K562 (cell line): ENCODE measurements around the gene KCNA1. TPM values are rescaled to one million over a fixed set of nuclear protein-coding genes. Genes with fewer than 3 reads are reported as not detected.

Experiments
- ATAC-seq: fragments of 200-7000 bp; cut with Tn5 transposase; 3 replicates; pipeline ENCODE4 v1.9.1; 2020; ENCODE audit warnings: moderate library complexity
- BruUV-seq: library from RNA; stranded (reverse); fragments of 400-500 nt; replicated peaks from 2 replicates; lab custom pipeline; 2021; lab: Mats Ljungman, UMichigan
- CTCF ChIA-PET: fragments of 300-600 bp; formaldehyde crosslinking; extraction: SDS; loops from one replicate; lab custom pipeline; 2021; ENCODE audit warnings: low intra/inter-chr PET ratio; lab: Yijun Ruan, JAX
- POLR2A ChIA-PET: fragments of 300-600, 350-650 bp; sonication (Branson Sonifier 250); formaldehyde crosslinking; extraction: SDS; loops from one replicate; lab custom pipeline; 2021; ENCODE audit warnings: antibody characterized with exemption, inconsistent platforms; lab: Yijun Ruan, JAX
- DNase-seq, 4 experiments: peaks; one replicate each; pipeline versions ENCODE4 v3.0.0 to v3.0.0-alpha.2; 2011 to 2018; ENCODE audit warnings: low spot score in 3 of 4, mixed read lengths in 3 of 4; ENCODE audit errors: extremely low read depth in 1 of 4
- FAIRE-seq: peaks from 2 replicates; lab custom pipeline; 2011; peaks lifted over from hg19 to GRCh38; lab: Jason Lieb, UNC
- H2AFZ ChIP-seq: 2 replicates; pipeline ENCODE4 v1.6.0; 2011; ENCODE audit warnings: low read depth, low read length, control low read depth, inconsistent platforms
- H3K27ac ChIP-seq: fragments of 200-600 bp; 3 replicates; pipeline ENCODE4 v1.8.0; 2011; ENCODE audit warnings: low read depth, mild to moderate bottlenecking, control low read depth, inconsistent platforms, low read length, moderate library complexity, mixed read lengths; ENCODE audit errors: extremely low read depth
- H3K27me3 ChIP-seq, 2 experiments: fragments of 300-600 bp in 1 of 2; 2 replicates in 1 of 2; 3 replicates in 1 of 2; pipeline versions ENCODE4 v1.6.0 to v1.8.0; 2011; ENCODE audit warnings: inconsistent platforms in 2 of 2, low read length in 2 of 2, mild to moderate bottlenecking in 1 of 2, mixed read lengths in 1 of 2, moderate library complexity in 1 of 2; ENCODE audit not compliant: control insufficient read depth in 2 of 2, insufficient read depth in 2 of 2
- H3K36me3 ChIP-seq: fragments of 300-600 bp; 3 replicates; pipeline ENCODE4 v1.8.0; 2011; ENCODE audit warnings: mild to moderate bottlenecking, low read length, inconsistent platforms; ENCODE audit not compliant: control insufficient read depth, insufficient read depth
- H3K4me1 ChIP-seq, 2 experiments: fragments of 200-600 bp in 1 of 2; replicated peaks in 1 of 2; 2 replicates in 1 of 2; 3 replicates in 1 of 2; pipeline versions ENCODE4 v1.5.1 to v1.8.0; 2011; ENCODE audit warnings: inconsistent platforms in 2 of 2, low read length in 2 of 2, mild to moderate bottlenecking in 1 of 2, mixed read lengths in 1 of 2, moderate library complexity in 1 of 2; ENCODE audit not compliant: control insufficient read depth in 2 of 2, insufficient read depth in 2 of 2
- H3K4me2 ChIP-seq: 2 replicates; pipeline ENCODE4 v1.6.1; 2011; ENCODE audit warnings: low read length, control low read depth, inconsistent platforms, mixed read lengths; ENCODE audit not compliant: insufficient read depth
- H3K4me3 ChIP-seq: fragments of 200-600 bp; sonication (generic), shearing (Covaris generic); 2 replicates; pipeline ENCODE4 v1.5.1; 2016; ENCODE audit warnings: control low read depth, inconsistent platforms
- H3K79me2 ChIP-seq: fragments of 200-600 bp; 3 replicates; pipeline ENCODE4 v1.8.0; 2011; ENCODE audit warnings: low read length, inconsistent platforms; ENCODE audit not compliant: control insufficient read depth, insufficient read depth
- H3K9ac ChIP-seq, 2 experiments: 2 replicates each; pipeline versions ENCODE4 v1.6.0 to v1.6.1; 2011; ENCODE audit warnings: low read depth in 2 of 2, low read length in 2 of 2, control low read depth in 1 of 2, inconsistent platforms in 1 of 2, mild to moderate bottlenecking in 1 of 2, mixed read lengths in 1 of 2; ENCODE audit not compliant: insufficient read depth in 1 of 2
- H3K9me1 ChIP-seq: one replicate; pipeline ENCODE4 v1.6.0; 2011; ENCODE audit warnings: inconsistent platforms, mild to moderate bottlenecking, low read length, moderate library complexity; ENCODE audit not compliant: control insufficient read depth, insufficient read depth
- H3K9me3 ChIP-seq: replicated peaks from 2 replicates; pipeline ENCODE4 v1.5.1; 2011; ENCODE audit warnings: low read depth, low read length, inconsistent platforms; ENCODE audit not compliant: control insufficient read depth, insufficient read depth
- H4K20me1 ChIP-seq: replicated peaks from 2 replicates; pipeline ENCODE4 v1.6.1; 2011; ENCODE audit warnings: low read length, inconsistent platforms, mixed read lengths; ENCODE audit not compliant: control insufficient read depth, insufficient read depth
- AFF1 ChIP-seq, 2 experiments: fragments of 450-650 bp; IDR thresholded peaks; 2 replicates each; pipeline ENCODE4 v1.6.1; 2018; ENCODE audit warnings: mild to moderate bottlenecking in 2 of 2, low read depth in 1 of 2; ENCODE audit not compliant: partially characterized antibody in 2 of 2
- ILF3 ChIP-seq: fragments of 450-650 bp; IDR thresholded peaks from 2 replicates; pipeline ENCODE4 v1.6.1; 2018; ENCODE audit warnings: antibody characterized with exemption, mild to moderate bottlenecking, moderate library complexity, borderline replicate concordance
- IRF1 ChIP-seq: sonication (generic); formaldehyde crosslinking; IDR thresholded peaks from 2 replicates; pipeline ENCODE4 v1.8.0; 2022; ENCODE audit warnings: missing genetic modification reagents, mild to moderate bottlenecking, borderline replicate concordance
- RBFOX2 ChIP-seq: fragments of 200-400 bp; formaldehyde crosslinking; IDR thresholded peaks from 2 replicates; pipeline ENCODE4 v1.6.1; 2017; ENCODE audit warnings: low read depth, mild to moderate bottlenecking, low read length, moderate library complexity
- SMARCB1 ChIP-seq: IDR thresholded peaks from 2 replicates; pipeline ENCODE4 v1.6.1; 2011; ENCODE audit warnings: improper control_type of control experiment, low read depth; ENCODE audit not compliant: insufficient read length
- U2AF1 ChIP-seq: fragments of 200-400 bp; formaldehyde crosslinking; optimal IDR thresholded peaks from 2 replicates; pipeline ENCODE3; 2017; ENCODE audit warnings: mild to moderate bottlenecking, low read depth, low read length, moderate library complexity
- ZNF830 ChIP-seq: fragments of 250-450 bp; sonication (Bioruptor Pico); IDR thresholded peaks from 2 replicates; pipeline ENCODE4 v1.5.0; 2021; ENCODE audit warnings: mild to moderate bottlenecking
- WGBS: fragments of 100-300 bp; shearing (Covaris generic); methylation state at CpG from one replicate; pipeline ENCODE4 v1.1.6; 2016; ENCODE audit warnings: low coverage, mixed read lengths; ENCODE audit not compliant: insufficient coverage; ENCODE audit errors: missing lambda C conversion rate; 5-methylcytosine and 5-hydroxymethylcytosine counted together
- in situ Hi-C: fragments of 300-500 bp; cut with MboI; formaldehyde crosslinking; loops from 4 replicates; pipeline ENCODE4 v1.15.0; 2018; ENCODE audit warnings: inconsistent platforms, mixed read lengths
- intact Hi-C: fragments of 100-400 bp; cut with micrococcal nuclease; formaldehyde crosslinking; loops from 2 replicates; pipeline ENCODE4 v1.14.2; 2022
- polyA plus RNA-seq, 8 experiments: library from polyadenylated mRNA; depleted of rRNA in 4 of 8; stranded (reverse) in 5 of 8; unstranded in 3 of 8; fragments of >200 nt; fragmentation: Nextera tagmentation in 2 of 8; fragmentation: Illumina TruSeq in 1 of 8; extraction: Ambion mirVana in 2 of 8; extraction: Trizol in 1 of 8; gene quantifications; 2 replicates each; pipeline versions ENCODE4 v1.2.1 to v1.2.3, GENCODE V29; 2011 to 2014; ENCODE audit warnings: inconsistent platforms in 1 of 8, missing spikeins in 1 of 8
- total RNA-seq, 7 experiments: library from RNA; depleted of rRNA in 6 of 7; stranded (reverse); fragments of >200 nt in 6 of 7; fragmentation: Illumina TruSeq in 2 of 7; extraction: Trizol in 2 of 7; gene quantifications; 2 replicates each; pipeline versions ENCODE4 v1.2.1 to v1.2.3, GENCODE V29; 2011 to 2021; ENCODE audit warnings: low replicate concordance in 1 of 7
- TF ChIP-seq, protein P1 (sequence below): fragments of 450-650 bp; IDR thresholded peaks from 2 replicates; pipeline ENCODE4 v1.6.1; 2014; ENCODE audit warnings: low read depth, mild to moderate bottlenecking, moderate library complexity, borderline replicate concordance
- TF ChIP-seq, protein P2 (sequence below), 2 experiments: fragments of 250-450 bp in 1 of 2; fragments of 450-650 bp in 1 of 2; sonication (Bioruptor Pico) in 1 of 2; IDR thresholded peaks; 2 replicates each; pipeline versions ENCODE4 v1.6.1 to v1.8.0; 2016 to 2021; ENCODE audit warnings: mild to moderate bottlenecking in 2 of 2, moderate library complexity in 2 of 2, missing compliant biosample characterization in 1 of 2, missing genetic modification characterization in 1 of 2

Gene KCNA1
- total and polyA plus RNA-seq, 9 of the 15 experiments (the other 6 are each of a cell fraction or from before 2014, with no cell fraction given), result not detected

DNA sequence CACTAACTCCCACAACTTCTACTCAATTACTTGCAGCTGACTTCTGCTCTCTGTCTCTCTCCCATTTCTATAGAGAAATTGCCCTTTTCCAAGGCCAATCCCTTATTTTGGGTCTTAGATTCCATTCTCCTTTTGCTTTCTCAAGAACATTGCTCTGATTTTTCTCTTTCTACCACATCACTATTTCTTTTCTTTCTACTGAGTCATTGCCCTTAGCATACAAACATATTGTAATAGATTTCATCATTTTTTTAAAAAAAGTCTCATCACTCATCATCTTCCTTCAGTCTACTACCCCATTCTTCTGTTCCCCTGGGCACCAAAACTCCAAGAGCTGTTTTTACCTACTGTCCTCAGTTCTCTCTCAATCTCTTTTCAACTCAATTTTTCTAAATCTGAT is 4.4 kb upstream of the KCNA1 start (continued):
- no peak for TF ChIP-seq SMARCB1
- TF ChIP-seq ZNF830 (CRISPR knock-in tag), result no peak
- no peak for TF ChIP-seq IRF1 (CRISPR knock-in tag)
- no peak for TF ChIP-seq ILF3
- TF ChIP-seq U2AF1, result no peak

GRCh38 chr12:4908684-4909409 is 858 bp upstream of the KCNA1 start:
- DNase-seq, result no peak
- Histone ChIP-seq H3K9me3 (no peaks in the 10 kb centered on the region), H3K9ac (no peak overlapping the region), H4K20me1 (no peaks in the 10 kb centered on the region), H3K27me3 (peaks cover 2 to 34% of the 10 kb centered on the region in 2 experiments; a peak in 3 of 5 replicates), H3K27ac (no peak overlapping the region), H3K9me1 (no peaks in the 10 kb centered on the region), H3K36me3 (no peaks in the 10 kb centered on the region), H2AFZ (no peak overlapping the region), H3K4me1 (no peaks in the 10 kb centered on the region; a peak in 1 of 5 replicates), H3K4me3 (no peak overlapping the region), H3K4me2 (no peak overlapping the region), H3K79me2 (no peaks in the 10 kb centered on the region)
- WGBS, result 2% methylated on average over 19 of the region's 31 CpGs
- intact Hi-C loops, result no loop called here
- BruUV-seq, result no TSS peak
- ChIA-PET POLR2A (interaction anchor here (0.6 to 0.9 kb wide), 2 partner anchors 39 to 52 kb away, joined by 3 to 4 read pairs; no protein-coding TSS in a partner anchor), CTCF (no interaction called here)
- in situ Hi-C loops, result no loop called here
- ATAC-seq, result no peak
- no peak for FAIRE-seq
- TF ChIP-seq, protein P1, sequence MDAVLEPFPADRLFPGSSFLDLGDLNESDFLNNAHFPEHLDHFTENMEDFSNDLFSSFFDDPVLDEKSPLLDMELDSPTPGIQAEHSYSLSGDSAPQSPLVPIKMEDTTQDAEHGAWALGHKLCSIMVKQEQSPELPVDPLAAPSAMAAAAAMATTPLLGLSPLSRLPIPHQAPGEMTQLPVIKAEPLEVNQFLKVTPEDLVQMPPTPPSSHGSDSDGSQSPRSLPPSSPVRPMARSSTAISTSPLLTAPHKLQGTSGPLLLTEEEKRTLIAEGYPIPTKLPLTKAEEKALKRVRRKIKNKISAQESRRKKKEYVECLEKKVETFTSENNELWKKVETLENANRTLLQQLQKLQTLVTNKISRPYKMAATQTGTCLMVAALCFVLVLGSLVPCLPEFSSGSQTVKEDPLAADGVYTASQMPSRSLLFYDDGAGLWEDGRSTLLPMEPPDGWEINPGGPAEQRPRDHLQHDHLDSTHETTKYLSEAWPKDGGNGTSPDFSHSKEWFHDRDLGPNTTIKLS, result no peak
- TF ChIP-seq, protein P2, sequence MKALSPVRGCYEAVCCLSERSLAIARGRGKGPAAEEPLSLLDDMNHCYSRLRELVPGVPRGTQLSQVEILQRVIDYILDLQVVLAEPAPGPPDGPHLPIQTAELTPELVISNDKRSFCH (CRISPR knock-in tag; IDR thresholded peaks at IDR 0.05), result no peak
- TF ChIP-seq, protein P2 (tag; IDR thresholded peaks at IDR 0.05), result no peak
- TF ChIP-seq RBFOX2, result no peak
- no peak for TF ChIP-seq AFF1 (IDR thresholded peaks at IDR 0.05; ENCODE audit: low read depth in 1 of 2, partially characterized antibody in 2 of 2)
